ENCODE data around the gene SHANK1. TPM values are rescaled to one million over a fixed set of nuclear protein-coding genes. Genes with fewer than 3 reads are reported as not detected.

Gene SHANK1
- total and polyA plus RNA-seq, 9 donors, result 0.20 to 11.1 (median 2.5) TPM

- 27 to 47% (median 30%) methylated on average over 6 of the region's 6 CpGs for WGBS, 3 donors
- Histone ChIP-seq H3K27ac (no peak overlapping the region), H3K4me3 (no peak overlapping the region), H3K36me3 (no peaks in the 10 kb centered on the region), H3K4me1 (ENCODE audit: insufficient read depth) (no peaks in the 10 kb centered on the region), H3K27me3 (no peaks in the 10 kb centered on the region), H3K9me3 (no peaks in the 10 kb centered on the region)
- intact Hi-C loops (cut with DNase I), result no loop called here
- TF ChIP-seq EP300 (IDR thresholded peaks at IDR 0.05) (no peak), POLR2A (IDR thresholded peaks at IDR 0.05) (no peak), CTCF (IDR thresholded peaks at IDR 0.05) (no peak)
- no peak for DNase-seq
These were observed 73.4 kb downstream of the SHANK1 start for GRCh38 chr19:50646074-50646807.

GRCh38 chr19:50645107-50645506 lies 74.5 kb downstream of the SHANK1 start:
- TF ChIP-seq CTCF (IDR thresholded peaks at IDR 0.05), result no peak
- TF ChIP-seq POLR2A (IDR thresholded peaks at IDR 0.05), result no peak
- no peak for TF ChIP-seq EP300 (IDR thresholded peaks at IDR 0.05)
- Histone ChIP-seq H3K4me1 (ENCODE audit: insufficient read depth) (no peaks in the 10 kb centered on the region), H3K4me3 (no peak overlapping the region), H3K36me3 (no peaks in the 10 kb centered on the region), H3K27ac (no peak overlapping the region), H3K9me3 (no peaks in the 10 kb centered on the region), H3K27me3 (no peaks in the 10 kb centered on the region)
- 69 to 76% (median 75%) methylated on average over 6 of the region's 6 CpGs for WGBS, 3 donors
- no peak for DNase-seq
- intact Hi-C loops (cut with DNase I), result no loop called here

- intact Hi-C loops (cut with DNase I), result no loop called here
- Histone ChIP-seq H3K9me3 (no peaks in the 10 kb centered on the region), H3K27me3 (no peaks in the 10 kb centered on the region), H3K36me3 (no peaks in the 10 kb centered on the region), H3K4me3 (no peak overlapping the region), H3K4me1 (ENCODE audit: insufficient read depth) (no peaks in the 10 kb centered on the region), H3K27ac (no peak overlapping the region)
- DNase-seq, result no peak
- TF ChIP-seq EP300 (IDR thresholded peaks at IDR 0.05) (no peak), CTCF (IDR thresholded peaks at IDR 0.05) (no peak), POLR2A (IDR thresholded peaks at IDR 0.05) (no peak)
- 32 to 57% (median 53%) methylated on average over 1 of the region's 1 CpG for WGBS, 3 donors
These were observed 75.2 kb downstream of the SHANK1 start for GRCh38 chr19:50644315-50644915.

- 68 to 79% (median 68%) methylated on average over 2 of the region's 2 CpGs for WGBS, 3 donors
- Histone ChIP-seq H3K27me3 (no peaks in the 10 kb centered on the region), H3K27ac (no peak overlapping the region), H3K4me1 (ENCODE audit: insufficient read depth) (no peaks in the 10 kb centered on the region), H3K4me3 (no peak overlapping the region), H3K9me3 (no peaks in the 10 kb centered on the region), H3K36me3 (no peaks in the 10 kb centered on the region)
- intact Hi-C loops (cut with DNase I), result no loop called here
- DNase-seq, result no peak
- no peak for TF ChIP-seq POLR2A (IDR thresholded peaks at IDR 0.05)
- TF ChIP-seq CTCF (IDR thresholded peaks at IDR 0.05), result no peak
- TF ChIP-seq EP300 (IDR thresholded peaks at IDR 0.05), result no peak
These were observed 79.2 kb downstream of the SHANK1 start for GRCh38 chr19:50640368-50640767.
